Measurements from ENCODE around the gene BRD8. TPM values are rescaled to one million over a fixed set of nuclear protein-coding genes. Genes with fewer than 3 reads are reported as not detected.

The BRD8 gene
- total RNA-seq, 1 experiment from 2014 or later = 73.4 TPM

DNA sequence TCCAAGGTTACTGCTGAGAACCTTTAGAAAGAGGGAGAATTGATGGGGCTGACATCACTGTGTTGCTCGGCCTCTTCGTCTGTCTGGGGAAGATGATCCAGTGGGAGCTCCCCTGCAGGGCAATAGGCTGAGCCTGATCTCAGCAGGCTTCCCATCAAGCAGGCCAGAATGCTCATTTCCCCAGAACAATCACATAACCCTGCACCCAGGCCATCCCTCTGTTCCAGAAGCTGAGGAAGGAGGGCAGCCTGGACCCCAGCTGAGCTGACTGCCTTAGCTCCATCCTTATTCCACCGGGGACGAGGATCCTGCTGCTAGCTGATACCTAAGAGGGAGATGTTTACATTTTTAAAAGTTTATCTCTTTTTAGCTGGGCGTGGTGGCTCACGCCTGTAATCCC is 46.3 kb upstream of the BRD8 start:
- peaks cover 2% of the 10 kb centered on the region for H3K36me3 Mint-ChIP-seq
- no peak overlapping the region for H3K27ac Mint-ChIP-seq
- H3K9me3 Mint-ChIP-seq = peaks cover 12% of the 10 kb centered on the region
- H3K4me3 Mint-ChIP-seq = no peak overlapping the region
- ATAC-seq = no peak
- ChIA-PET POLR2A (interaction anchor here (1.0 kb wide), 1 partner anchor 11 kb away, joined by 3 read pairs; the partner anchor contains the start of gene CDC23), CTCF (interaction anchor here (0.6 to 1.7 kb wide), 3 partner anchors 36 to 128 kb away, joined by 3 to 6 read pairs (median 5); partner anchors contain the start of gene KDM3B)
- H3K27me3 Mint-ChIP-seq (ENCODE audit: low read depth) = peaks cover 2% of the 10 kb centered on the region
- no peak for TF ChIP-seq EMX1 (CRISPR knock-in tag; IDR thresholded peaks at IDR 0.05)
- no peak for TF ChIP-seq NR2C2 (CRISPR knock-in tag; IDR thresholded peaks at IDR 0.05)
- no peak for TF ChIP-seq NR1H2 (CRISPR knock-in tag; IDR thresholded peaks at IDR 0.05)
- no peak for TF ChIP-seq ZNF317 (CRISPR knock-in tag; IDR thresholded peaks at IDR 0.05; ENCODE audit: borderline replicate concordance, low read depth)
- TF ChIP-seq CBFB (CRISPR knock-in tag; IDR thresholded peaks at IDR 0.05; ENCODE audit: low read depth) = no peak
- no peak for TF ChIP-seq FOXP4 (CRISPR knock-in tag; IDR thresholded peaks at IDR 0.05)
- no peak for TF ChIP-seq ZBTB21 (CRISPR knock-in tag; IDR thresholded peaks at IDR 0.05; ENCODE audit: borderline replicate concordance)
- no peak for TF ChIP-seq ATF1 (CRISPR knock-in tag; IDR thresholded peaks at IDR 0.05)
- TF ChIP-seq JAZF1 (CRISPR knock-in tag; IDR thresholded peaks at IDR 0.05) = no peak
- TF ChIP-seq FOXJ3 (CRISPR knock-in tag; IDR thresholded peaks at IDR 0.05; ENCODE audit: borderline replicate concordance) = no peak
- no peak for TF ChIP-seq TCF7 (CRISPR knock-in tag; IDR thresholded peaks at IDR 0.05; ENCODE audit: low read depth)
- no peak for TF ChIP-seq TP53 (CRISPR knock-in tag; IDR thresholded peaks at IDR 0.05)
- no peak for TF ChIP-seq ATF3 (CRISPR knock-in tag; conservative IDR thresholded peaks at IDR 0.05)
- TF ChIP-seq MXD4 (CRISPR knock-in tag; IDR thresholded peaks at IDR 0.05; ENCODE audit: borderline replicate concordance) = no peak
- TF ChIP-seq, protein P1, sequence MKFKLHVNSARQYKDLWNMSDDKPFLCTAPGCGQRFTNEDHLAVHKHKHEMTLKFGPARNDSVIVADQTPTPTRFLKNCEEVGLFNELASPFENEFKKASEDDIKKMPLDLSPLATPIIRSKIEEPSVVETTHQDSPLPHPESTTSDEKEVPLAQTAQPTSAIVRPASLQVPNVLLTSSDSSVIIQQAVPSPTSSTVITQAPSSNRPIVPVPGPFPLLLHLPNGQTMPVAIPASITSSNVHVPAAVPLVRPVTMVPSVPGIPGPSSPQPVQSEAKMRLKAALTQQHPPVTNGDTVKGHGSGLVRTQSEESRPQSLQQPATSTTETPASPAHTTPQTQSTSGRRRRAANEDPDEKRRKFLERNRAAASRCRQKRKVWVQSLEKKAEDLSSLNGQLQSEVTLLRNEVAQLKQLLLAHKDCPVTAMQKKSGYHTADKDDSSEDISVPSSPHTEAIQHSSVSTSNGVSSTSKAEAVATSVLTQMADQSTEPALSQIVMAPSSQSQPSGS (CRISPR knock-in tag; IDR thresholded peaks at IDR 0.05; ENCODE audit: borderline replicate concordance, low read depth) = no peak
- DNase-seq (ENCODE audit: low spot score) = no peak
- 0 out of 2 replicates have a peak, but pooled peaks cover 3% of the 10 kb centered on the region for H3K4me1 Mint-ChIP-seq

GRCh38 chr5:138223532-138223931 is 45.1 kb upstream of the BRD8 start:
- ChIA-PET CTCF (interaction anchor here (0.5 to 2.8 kb wide), 7 partner anchors 10 to 201 kb away, joined by 3 to 26 read pairs (median 3); partner anchors contain the start of genes CDC23 and KDM3B), POLR2A (interaction anchor here (1.0 to 1.4 kb wide), 2 partner anchors 10 to 51 kb away, joined by 4 to 5 read pairs; partner anchors contain the start of genes CDC23 and GFRA3)
- Mint-ChIP-seq H3K9me3 (peaks cover 20% of the 10 kb centered on the region), H3K4me3 (no peak overlapping the region), H3K27me3 (ENCODE audit: low read depth) (peaks cover 2% of the 10 kb centered on the region), H3K4me1 (0 out of 2 replicates have a peak, but pooled peaks cover 3% of the 10 kb centered on the region), H3K36me3 (peaks cover 7% of the 10 kb centered on the region), H3K27ac (no peak overlapping the region)
- DNase-seq (ENCODE audit: low spot score) (no peak), ATAC-seq (no peak)
- TF ChIP-seq NFATC4 (CRISPR knock-in tag; IDR thresholded peaks at IDR 0.05) (no peak), CREM (CRISPR knock-in tag; IDR thresholded peaks at IDR 0.05) (no peak), HMGA2 (CRISPR knock-in tag; IDR thresholded peaks at IDR 0.05) (no peak), ZNF317 (CRISPR knock-in tag; IDR thresholded peaks at IDR 0.05; ENCODE audit: borderline replicate concordance, low read depth) (no peak), NR1H2 (CRISPR knock-in tag; IDR thresholded peaks at IDR 0.05) (no peak), FOXK1 (CRISPR knock-in tag; IDR thresholded peaks at IDR 0.05) (no peak), ZNF396 (CRISPR knock-in tag; IDR thresholded peaks at IDR 0.05; ENCODE audit: borderline replicate concordance) (no peak), ZNF219 (CRISPR knock-in tag; IDR thresholded peaks at IDR 0.05; ENCODE audit: borderline replicate concordance) (no peak), NFYB (CRISPR knock-in tag; conservative IDR thresholded peaks at IDR 0.05; ENCODE audit: low read depth) (no peak), NR3C1 (CRISPR knock-in tag; conservative IDR thresholded peaks at IDR 0.05; ENCODE audit: low read depth) (no peak), JUN (CRISPR knock-in tag; IDR thresholded peaks at IDR 0.05) (no peak)
- TF ChIP-seq, protein P2, sequence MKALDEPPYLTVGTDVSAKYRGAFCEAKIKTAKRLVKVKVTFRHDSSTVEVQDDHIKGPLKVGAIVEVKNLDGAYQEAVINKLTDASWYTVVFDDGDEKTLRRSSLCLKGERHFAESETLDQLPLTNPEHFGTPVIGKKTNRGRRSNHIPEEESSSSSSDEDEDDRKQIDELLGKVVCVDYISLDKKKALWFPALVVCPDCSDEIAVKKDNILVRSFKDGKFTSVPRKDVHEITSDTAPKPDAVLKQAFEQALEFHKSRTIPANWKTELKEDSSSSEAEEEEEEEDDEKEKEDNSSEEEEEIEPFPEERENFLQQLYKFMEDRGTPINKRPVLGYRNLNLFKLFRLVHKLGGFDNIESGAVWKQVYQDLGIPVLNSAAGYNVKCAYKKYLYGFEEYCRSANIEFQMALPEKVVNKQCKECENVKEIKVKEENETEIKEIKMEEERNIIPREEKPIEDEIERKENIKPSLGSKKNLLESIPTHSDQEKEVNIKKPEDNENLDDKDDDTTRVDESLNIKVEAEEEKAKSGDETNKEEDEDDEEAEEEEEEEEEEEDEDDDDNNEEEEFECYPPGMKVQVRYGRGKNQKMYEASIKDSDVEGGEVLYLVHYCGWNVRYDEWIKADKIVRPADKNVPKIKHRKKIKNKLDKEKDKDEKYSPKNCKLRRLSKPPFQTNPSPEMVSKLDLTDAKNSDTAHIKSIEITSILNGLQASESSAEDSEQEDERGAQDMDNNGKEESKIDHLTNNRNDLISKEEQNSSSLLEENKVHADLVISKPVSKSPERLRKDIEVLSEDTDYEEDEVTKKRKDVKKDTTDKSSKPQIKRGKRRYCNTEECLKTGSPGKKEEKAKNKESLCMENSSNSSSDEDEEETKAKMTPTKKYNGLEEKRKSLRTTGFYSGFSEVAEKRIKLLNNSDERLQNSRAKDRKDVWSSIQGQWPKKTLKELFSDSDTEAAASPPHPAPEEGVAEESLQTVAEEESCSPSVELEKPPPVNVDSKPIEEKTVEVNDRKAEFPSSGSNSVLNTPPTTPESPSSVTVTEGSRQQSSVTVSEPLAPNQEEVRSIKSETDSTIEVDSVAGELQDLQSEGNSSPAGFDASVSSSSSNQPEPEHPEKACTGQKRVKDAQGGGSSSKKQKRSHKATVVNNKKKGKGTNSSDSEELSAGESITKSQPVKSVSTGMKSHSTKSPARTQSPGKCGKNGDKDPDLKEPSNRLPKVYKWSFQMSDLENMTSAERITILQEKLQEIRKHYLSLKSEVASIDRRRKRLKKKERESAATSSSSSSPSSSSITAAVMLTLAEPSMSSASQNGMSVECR (CRISPR knock-in tag; IDR thresholded peaks at IDR 0.05; ENCODE audit: borderline replicate concordance) = no peak
- TF ChIP-seq, protein P3, sequence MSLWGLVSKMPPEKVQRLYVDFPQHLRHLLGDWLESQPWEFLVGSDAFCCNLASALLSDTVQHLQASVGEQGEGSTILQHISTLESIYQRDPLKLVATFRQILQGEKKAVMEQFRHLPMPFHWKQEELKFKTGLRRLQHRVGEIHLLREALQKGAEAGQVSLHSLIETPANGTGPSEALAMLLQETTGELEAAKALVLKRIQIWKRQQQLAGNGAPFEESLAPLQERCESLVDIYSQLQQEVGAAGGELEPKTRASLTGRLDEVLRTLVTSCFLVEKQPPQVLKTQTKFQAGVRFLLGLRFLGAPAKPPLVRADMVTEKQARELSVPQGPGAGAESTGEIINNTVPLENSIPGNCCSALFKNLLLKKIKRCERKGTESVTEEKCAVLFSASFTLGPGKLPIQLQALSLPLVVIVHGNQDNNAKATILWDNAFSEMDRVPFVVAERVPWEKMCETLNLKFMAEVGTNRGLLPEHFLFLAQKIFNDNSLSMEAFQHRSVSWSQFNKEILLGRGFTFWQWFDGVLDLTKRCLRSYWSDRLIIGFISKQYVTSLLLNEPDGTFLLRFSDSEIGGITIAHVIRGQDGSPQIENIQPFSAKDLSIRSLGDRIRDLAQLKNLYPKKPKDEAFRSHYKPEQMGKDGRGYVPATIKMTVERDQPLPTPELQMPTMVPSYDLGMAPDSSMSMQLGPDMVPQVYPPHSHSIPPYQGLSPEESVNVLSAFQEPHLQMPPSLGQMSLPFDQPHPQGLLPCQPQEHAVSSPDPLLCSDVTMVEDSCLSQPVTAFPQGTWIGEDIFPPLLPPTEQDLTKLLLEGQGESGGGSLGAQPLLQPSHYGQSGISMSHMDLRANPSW (CRISPR knock-in tag; conservative IDR thresholded peaks at IDR 0.05; ENCODE audit: low read depth) = no peak
